ENCODE measurements around the gene REEP1. TPM values are rescaled to one million over a fixed set of nuclear protein-coding genes. Genes with fewer than 3 reads are reported as not detected.

The REEP1 gene
- polyA plus RNA-seq, 1 experiment: 0.10 TPM

GRCh38 chr2:86223927-86224560 is 113.4 kb downstream of the REEP1 start:
- Histone ChIP-seq H3K4me3 (ENCODE audit: low read depth, low read length) (no peak overlapping the region), H3K9me3 (ENCODE audit: control insufficient read depth, insufficient read depth, low read length) (no peaks in the 10 kb centered on the region), H3K27me3 (ENCODE audit: control insufficient read depth, insufficient read depth, low read length) (peaks cover 3% of the 10 kb centered on the region), H3K27ac (ENCODE audit: low read depth, low read length) (peak overlapping the region; percentile 31)
- no peak for TF ChIP-seq CTCF (IDR thresholded peaks at IDR 0.05; ENCODE audit: low read depth, low read length)
- ChIA-PET CTCF (interaction anchor here (5.0 kb wide), 1 partner anchor 146 kb away, joined by 120 read pairs; no protein-coding TSS in a partner anchor), POLR2A (no interaction called here)
- DNase-seq (ENCODE audit: low read depth, low spot score): no peak

GRCh38 chr2:86223140-86223926 is 114.1 kb downstream of the REEP1 start:
- Histone ChIP-seq H3K27me3 (ENCODE audit: control insufficient read depth, insufficient read depth, low read length) (peaks cover 3% of the 10 kb centered on the region), H3K27ac (ENCODE audit: low read depth, low read length) (peak overlapping the region; percentile 31), H3K4me3 (ENCODE audit: low read depth, low read length) (no peak overlapping the region), H3K9me3 (ENCODE audit: control insufficient read depth, insufficient read depth, low read length) (no peaks in the 10 kb centered on the region)
- no peak for TF ChIP-seq CTCF (IDR thresholded peaks at IDR 0.05; ENCODE audit: low read depth, low read length)
- POLR2A ChIA-PET: interaction anchor here (0.7 kb wide), 1 partner anchor 291 kb away, joined by 5 read pairs; no protein-coding TSS in a partner anchor
- DNase-seq (ENCODE audit: low read depth, low spot score): no peak
- CTCF ChIA-PET: interaction anchor here (0.6 to 5.0 kb wide), 3 partner anchors 29 to 330 kb away, joined by 3 to 120 read pairs (median 3); no protein-coding TSS in a partner anchor

- POLR2A ChIA-PET: no interaction called here
- Histone ChIP-seq H3K9me3 (ENCODE audit: control insufficient read depth, insufficient read depth, low read length) (no peaks in the 10 kb centered on the region), H3K27me3 (ENCODE audit: control insufficient read depth, insufficient read depth, low read length) (no peaks in the 10 kb centered on the region), H3K27ac (ENCODE audit: low read depth, low read length) (no peak overlapping the region), H3K4me3 (ENCODE audit: low read depth, low read length) (no peak overlapping the region)
- CTCF ChIA-PET: interaction anchor here (0.6 to 5.0 kb wide), 37 partner anchors 8 to 482 kb away, joined by 3 to 120 read pairs (median 4); partner anchors contain the start of gene KDM3A
- no peak for DNase-seq (ENCODE audit: low read depth, low spot score)
- peak; percentile 92 for TF ChIP-seq CTCF (IDR thresholded peaks at IDR 0.05; ENCODE audit: low read depth, low read length)
Observed at GRCh38 chr2:86221066-86221684, 116.3 kb downstream of the REEP1 start.

- ChIA-PET CTCF (interaction anchor here (0.6 to 5.0 kb wide), 17 partner anchors 10 to 379 kb away, joined by 3 to 120 read pairs (median 6); partner anchors contain the start of gene KDM3A), POLR2A (no interaction called here)
- DNase-seq (ENCODE audit: low read depth, low spot score): no peak
- TF ChIP-seq CTCF (IDR thresholded peaks at IDR 0.05; ENCODE audit: low read depth, low read length): no peak
- no peaks in the 10 kb centered on the region for H3K9me3 ChIP-seq (ENCODE audit: control insufficient read depth, insufficient read depth, low read length)
- no peaks in the 10 kb centered on the region for H3K27me3 ChIP-seq (ENCODE audit: control insufficient read depth, insufficient read depth, low read length)
- no peak overlapping the region for H3K4me3 ChIP-seq (ENCODE audit: low read depth, low read length)
- H3K27ac ChIP-seq (ENCODE audit: low read depth, low read length): no peak overlapping the region
Observed at GRCh38 chr2:86219896-86220295, 117.5 kb downstream of the REEP1 start.
